SK-N-SH (cell line): ENCODE data around the gene MORN2. TPM values are rescaled to one million over a fixed set of nuclear protein-coding genes. Genes with fewer than 3 reads are reported as not detected.

ENCODE experiments used
- CTCF ChIA-PET: fragments of 300-600, 350-600 bp; formaldehyde crosslinking; extraction: SDS; loops from one replicate; lab custom pipeline; 2021; lab: Yijun Ruan, JAX
- POLR2A ChIA-PET: fragments of 350-600 bp; sonication (Branson Sonifier 250); formaldehyde crosslinking; extraction: SDS; loops from one replicate; lab custom pipeline; 2020; ENCODE audit warnings: antibody characterized with exemption, inconsistent platforms; lab: Yijun Ruan, JAX
- DNase-seq: peaks from one replicate; pipeline ENCODE4 v3.0.0; 2012
- H2AFZ ChIP-seq: fragments of 200-600 bp; sonication (generic); 2 replicates; pipeline ENCODE4 v1.8.1; 2016; ENCODE audit warnings: antibody characterized with exemption, mild to moderate bottlenecking, low read depth
- H3F3A ChIP-seq: fragments of 200-600 bp; sonication (generic); replicated peaks from 2 replicates; pipeline ENCODE3; 2016; ENCODE audit warnings: antibody characterized with exemption, mild to moderate bottlenecking; ENCODE audit not compliant: insufficient read depth
- H3K27ac ChIP-seq, 2 experiments: fragments of 200-500 bp in 1 of 2; fragments of 200-600 bp in 1 of 2; sonication (Bioruptor generic) in 1 of 2; sonication (generic), shearing (Covaris generic) in 1 of 2; 2 replicates each; pipeline versions ENCODE4 v1.5.1 to v1.6.1; 2014 to 2016; ENCODE audit warnings: low read depth in 2 of 2, inconsistent platforms in 1 of 2, low read length in 1 of 2, mild to moderate bottlenecking in 1 of 2, mixed read lengths in 1 of 2
- H3K27me3 ChIP-seq: fragments of 200-600 bp; sonication (generic), shearing (Covaris generic); 2 replicates; pipeline ENCODE4 v1.6.1; 2016; ENCODE audit warnings: mixed run types; ENCODE audit not compliant: insufficient read depth
- H3K36me3 ChIP-seq, 2 experiments: fragments of 200-500 bp in 1 of 2; fragments of 200-600 bp in 1 of 2; sonication (Bioruptor generic) in 1 of 2; sonication (generic) in 1 of 2; replicated peaks in 1 of 2; 2 replicates each; pipeline versions ENCODE3 to v1.5.1; 2014 to 2016; ENCODE audit warnings: low read length in 1 of 2, mild to moderate bottlenecking in 1 of 2; ENCODE audit not compliant: insufficient read depth in 2 of 2, control insufficient read depth in 1 of 2
- H3K4me1 ChIP-seq, 2 experiments: fragments of 200-500 bp in 1 of 2; fragments of 200-600 bp in 1 of 2; sonication (Bioruptor generic) in 1 of 2; sonication (generic), shearing (Covaris generic) in 1 of 2; 2 replicates each; pipeline versions ENCODE4 v1.5.1 to v1.6.1; 2014 to 2016; ENCODE audit warnings: low read depth in 1 of 2, low read length in 1 of 2, mixed run types in 1 of 2; ENCODE audit not compliant: insufficient read depth in 2 of 2, control insufficient read depth in 1 of 2
- H3K4me2 ChIP-seq: fragments of 200-600 bp; sonication (generic), shearing (Covaris generic); 2 replicates; pipeline ENCODE4 v1.6.1; 2017; ENCODE audit warnings: mixed run types
- H3K4me3 ChIP-seq, 2 experiments: fragments of 200-500 bp in 1 of 2; fragments of 200-600 bp in 1 of 2; sonication (Bioruptor generic) in 1 of 2; sonication (generic), shearing (Covaris generic) in 1 of 2; 2 replicates each; pipeline versions ENCODE4 v1.5.1 to v1.8.1; 2014 to 2016; ENCODE audit warnings: low read depth in 2 of 2, inconsistent platforms in 1 of 2, low read length in 1 of 2, mild to moderate bottlenecking in 1 of 2, mixed read lengths in 1 of 2, moderate library complexity in 1 of 2
- H3K79me2 ChIP-seq: fragments of 200-600 bp; sonication (generic); 2 replicates; pipeline ENCODE4 v1.8.1; 2017; ENCODE audit warnings: mild to moderate bottlenecking; ENCODE audit not compliant: insufficient read depth
- H3K9ac ChIP-seq: fragments of 200-600 bp; sonication (generic); 2 replicates; pipeline ENCODE4 v1.6.1; 2017; ENCODE audit warnings: mixed run types
- H3K9me2 ChIP-seq: fragments of 200-600 bp; sonication (generic); 2 replicates; pipeline ENCODE4 v1.6.1; 2017; ENCODE audit warnings: mixed run types
- H3K9me3 ChIP-seq: fragments of 200-600 bp; sonication (generic); 2 replicates; pipeline ENCODE4 v1.6.1; 2017; ENCODE audit warnings: mixed run types, mild to moderate bottlenecking, moderate library complexity
- H4K20me1 ChIP-seq: fragments of 200-600 bp; sonication (generic); 2 replicates; pipeline ENCODE4 v1.6.1; 2017; ENCODE audit warnings: mild to moderate bottlenecking, mixed run types; ENCODE audit not compliant: insufficient read depth
- CHD2 ChIP-seq: fragments of 150-350 bp; IDR thresholded peaks from 2 replicates; pipeline ENCODE4 v1.6.1; 2018; ENCODE audit warnings: low read length; ENCODE audit not compliant: partially characterized antibody
- ELF1 ChIP-seq: IDR thresholded peaks from 2 replicates; pipeline ENCODE4 v1.4.0; 2012
- GABPA ChIP-seq: IDR thresholded peaks from 2 replicates; pipeline ENCODE4 v1.4.0; 2012; ENCODE audit warnings: low read depth, mild to moderate bottlenecking
- GATA2 ChIP-seq: sonication (generic); formaldehyde crosslinking; IDR thresholded peaks from 2 replicates; pipeline ENCODE4 v1.5.0; 2020; ENCODE audit warnings: mild to moderate bottlenecking, missing genetic modification reagents
- MXI1 ChIP-seq: IDR thresholded peaks from 2 replicates; pipeline ENCODE4 v1.6.1; 2012; ENCODE audit warnings: mild to moderate bottlenecking, low read depth, low read length, improper control_type of control experiment
- NRF1 ChIP-seq: IDR thresholded peaks from 2 replicates; pipeline ENCODE4 v1.6.1; 2012; ENCODE audit warnings: low read depth, mild to moderate bottlenecking, low read length
- RFX5 ChIP-seq: IDR thresholded peaks from 2 replicates; pipeline ENCODE4 v1.6.1; 2012; ENCODE audit warnings: mild to moderate bottlenecking, improper control_type of control experiment, low read length
- TAF1 ChIP-seq: IDR thresholded peaks from 2 replicates; pipeline ENCODE4 v1.6.1; 2012; ENCODE audit warnings: low read depth, mild to moderate bottlenecking, low read length, moderate library complexity, borderline replicate concordance
- TCF12 ChIP-seq: IDR thresholded peaks from 2 replicates; pipeline ENCODE4 v1.4.0; 2012
- WGBS: methylation state at CpG from one replicate; pipeline ENCODE4 v1.1.6; 2017; ENCODE audit warnings: low lambda C conversion rate; 5-methylcytosine and 5-hydroxymethylcytosine counted together
- polyA plus RNA-seq, 3 experiments: library from polyadenylated mRNA; depleted of rRNA; stranded (reverse); fragments of >200 nt; gene quantifications; 2 replicates each; pipeline ENCODE4 v1.2.3, GENCODE V29; 2012
- TF ChIP-seq, protein P1 (sequence below): fragments of 150-350 bp; IDR thresholded peaks from 2 replicates; pipeline ENCODE4 v1.6.1; 2017; ENCODE audit warnings: antibody characterized with exemption, low read length, low read depth, borderline replicate concordance
- TF ChIP-seq, protein P2 (sequence below): fragments of 200-600 bp; sonication (generic); IDR thresholded peaks from 2 replicates; pipeline ENCODE4 v1.6.1; 2017; ENCODE audit warnings: antibody characterized with exemption, mild to moderate bottlenecking, moderate library complexity
- TF ChIP-seq, protein P3 (sequence below): IDR thresholded peaks from 2 replicates; pipeline ENCODE4 v1.6.1; 2012; ENCODE audit warnings: mild to moderate bottlenecking, low read depth, low read length, moderate library complexity
- TF ChIP-seq, protein P4 (sequence below): fragments of 150-350 bp; IDR thresholded peaks from 2 replicates; pipeline ENCODE4 v1.6.1; 2016; ENCODE audit warnings: mild to moderate bottlenecking, low read depth, low read length
- TF ChIP-seq, protein P5 (sequence below): IDR thresholded peaks from 2 replicates; pipeline ENCODE4; 2012

The MORN2 gene
- polyA plus RNA-seq, 1 of the 3 experiments (the other 2 are of a cell fraction): 23.2 TPM

DNA sequence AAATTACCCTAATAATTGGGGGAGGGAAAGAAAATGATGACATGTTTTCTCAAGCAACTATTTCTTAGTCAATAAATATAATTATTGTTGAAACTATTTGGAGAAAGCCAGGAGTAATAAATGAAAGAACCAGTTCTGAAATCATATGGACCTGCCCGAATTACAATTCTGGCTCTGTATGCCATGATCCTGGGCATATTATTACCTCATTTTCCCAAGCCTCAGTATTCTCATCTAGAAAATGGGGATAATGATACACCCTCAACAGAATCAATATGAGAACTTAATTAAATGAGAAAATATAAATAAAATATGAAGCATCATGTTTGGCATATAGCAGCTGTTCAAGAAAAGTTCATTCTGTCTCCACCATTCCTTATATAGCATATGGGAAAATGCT lies 36.8 kb downstream of the MORN2 start:
- no peak overlapping the region for H3K27ac ChIP-seq
- ChIA-PET CTCF (interaction anchor here (1.4 kb wide), 1 partner anchor 317 kb away, joined by 5 read pairs; no protein-coding TSS in a partner anchor), POLR2A (no interaction called here)
- 8% methylated on average over 1 of the region's 1 CpG for WGBS
- H2AFZ ChIP-seq: no peak overlapping the region
- DNase-seq: no peak
- H3K27me3 ChIP-seq: no peaks in the 10 kb centered on the region
- H3F3A ChIP-seq: no peaks in the 10 kb centered on the region
- H3K4me3 ChIP-seq: no peak overlapping the region
- TF ChIP-seq TCF12 (no peak), GABPA (no peak)
- TF ChIP-seq, protein P1, sequence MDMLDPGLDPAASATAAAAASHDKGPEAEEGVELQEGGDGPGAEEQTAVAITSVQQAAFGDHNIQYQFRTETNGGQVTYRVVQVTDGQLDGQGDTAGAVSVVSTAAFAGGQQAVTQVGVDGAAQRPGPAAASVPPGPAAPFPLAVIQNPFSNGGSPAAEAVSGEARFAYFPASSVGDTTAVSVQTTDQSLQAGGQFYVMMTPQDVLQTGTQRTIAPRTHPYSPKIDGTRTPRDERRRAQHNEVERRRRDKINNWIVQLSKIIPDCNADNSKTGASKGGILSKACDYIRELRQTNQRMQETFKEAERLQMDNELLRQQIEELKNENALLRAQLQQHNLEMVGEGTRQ: no peak
- TF ChIP-seq, protein P2, sequence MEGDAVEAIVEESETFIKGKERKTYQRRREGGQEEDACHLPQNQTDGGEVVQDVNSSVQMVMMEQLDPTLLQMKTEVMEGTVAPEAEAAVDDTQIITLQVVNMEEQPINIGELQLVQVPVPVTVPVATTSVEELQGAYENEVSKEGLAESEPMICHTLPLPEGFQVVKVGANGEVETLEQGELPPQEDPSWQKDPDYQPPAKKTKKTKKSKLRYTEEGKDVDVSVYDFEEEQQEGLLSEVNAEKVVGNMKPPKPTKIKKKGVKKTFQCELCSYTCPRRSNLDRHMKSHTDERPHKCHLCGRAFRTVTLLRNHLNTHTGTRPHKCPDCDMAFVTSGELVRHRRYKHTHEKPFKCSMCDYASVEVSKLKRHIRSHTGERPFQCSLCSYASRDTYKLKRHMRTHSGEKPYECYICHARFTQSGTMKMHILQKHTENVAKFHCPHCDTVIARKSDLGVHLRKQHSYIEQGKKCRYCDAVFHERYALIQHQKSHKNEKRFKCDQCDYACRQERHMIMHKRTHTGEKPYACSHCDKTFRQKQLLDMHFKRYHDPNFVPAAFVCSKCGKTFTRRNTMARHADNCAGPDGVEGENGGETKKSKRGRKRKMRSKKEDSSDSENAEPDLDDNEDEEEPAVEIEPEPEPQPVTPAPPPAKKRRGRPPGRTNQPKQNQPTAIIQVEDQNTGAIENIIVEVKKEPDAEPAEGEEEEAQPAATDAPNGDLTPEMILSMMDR: no peak
- H3K4me1 ChIP-seq: peaks cover 0 to 13% of the 10 kb centered on the region in 2 experiments; a peak in 1 of 4 replicates
- no peak overlapping the region for H3K9ac ChIP-seq
- H3K9me3 ChIP-seq: no peaks in the 10 kb centered on the region
- H3K79me2 ChIP-seq: no peaks in the 10 kb centered on the region
- H3K9me2 ChIP-seq: no peaks in the 10 kb centered on the region
- no peaks in the 10 kb centered on the region for H3K36me3 ChIP-seq
- no peaks in the 10 kb centered on the region for H4K20me1 ChIP-seq
- no peak overlapping the region for H3K4me2 ChIP-seq

DNA sequence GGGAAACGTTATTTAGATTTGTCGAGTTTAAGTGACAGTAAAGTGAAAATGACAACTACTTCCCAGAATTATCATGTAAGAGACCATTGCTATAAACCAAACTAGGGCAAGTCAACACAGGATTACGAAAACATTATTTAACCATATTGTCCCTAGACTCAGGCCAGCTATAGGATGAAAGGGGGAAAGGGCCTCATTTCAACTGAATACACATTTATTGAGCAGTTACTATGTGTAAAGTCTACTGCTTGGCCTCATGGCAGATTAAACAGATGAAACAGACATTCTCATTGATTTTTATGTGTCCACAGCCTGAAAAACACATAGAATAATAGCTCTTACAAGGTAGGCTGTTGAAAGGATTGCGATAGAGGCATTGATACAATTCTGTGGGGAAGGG lies 46.6 kb downstream of the MORN2 start:
- Histone ChIP-seq H3K9ac (no peak overlapping the region), H3K4me1 (no peaks in the 10 kb centered on the region; a peak in 1 of 4 replicates), H3K27me3 (no peaks in the 10 kb centered on the region), H3K79me2 (no peaks in the 10 kb centered on the region), H3K9me2 (no peaks in the 10 kb centered on the region), H3F3A (no peaks in the 10 kb centered on the region), H3K4me3 (no peak overlapping the region), H3K4me2 (no peak overlapping the region), H3K27ac (no peak overlapping the region), H3K36me3 (no peaks in the 10 kb centered on the region), H2AFZ (no peak overlapping the region), H4K20me1 (no peaks in the 10 kb centered on the region), H3K9me3 (no peaks in the 10 kb centered on the region)
- WGBS: 74% methylated on average over 4 of the region's 4 CpGs
- CTCF ChIA-PET: interaction anchor here (1.0 to 2.3 kb wide), 3 partner anchors 20 to 306 kb away, joined by 3 to 10 read pairs (median 3); no protein-coding TSS in a partner anchor
- DNase-seq: no peak
- POLR2A ChIA-PET: no interaction called here
- TF ChIP-seq GATA2 (CRISPR knock-in tag) (no peak), MXI1 (no peak), ELF1 (no peak), NRF1 (no peak), CHD2 (no peak), RFX5 (no peak), TAF1 (no peak), GABPA (no peak)
- TF ChIP-seq, protein P2: no peak
- TF ChIP-seq, protein P3, sequence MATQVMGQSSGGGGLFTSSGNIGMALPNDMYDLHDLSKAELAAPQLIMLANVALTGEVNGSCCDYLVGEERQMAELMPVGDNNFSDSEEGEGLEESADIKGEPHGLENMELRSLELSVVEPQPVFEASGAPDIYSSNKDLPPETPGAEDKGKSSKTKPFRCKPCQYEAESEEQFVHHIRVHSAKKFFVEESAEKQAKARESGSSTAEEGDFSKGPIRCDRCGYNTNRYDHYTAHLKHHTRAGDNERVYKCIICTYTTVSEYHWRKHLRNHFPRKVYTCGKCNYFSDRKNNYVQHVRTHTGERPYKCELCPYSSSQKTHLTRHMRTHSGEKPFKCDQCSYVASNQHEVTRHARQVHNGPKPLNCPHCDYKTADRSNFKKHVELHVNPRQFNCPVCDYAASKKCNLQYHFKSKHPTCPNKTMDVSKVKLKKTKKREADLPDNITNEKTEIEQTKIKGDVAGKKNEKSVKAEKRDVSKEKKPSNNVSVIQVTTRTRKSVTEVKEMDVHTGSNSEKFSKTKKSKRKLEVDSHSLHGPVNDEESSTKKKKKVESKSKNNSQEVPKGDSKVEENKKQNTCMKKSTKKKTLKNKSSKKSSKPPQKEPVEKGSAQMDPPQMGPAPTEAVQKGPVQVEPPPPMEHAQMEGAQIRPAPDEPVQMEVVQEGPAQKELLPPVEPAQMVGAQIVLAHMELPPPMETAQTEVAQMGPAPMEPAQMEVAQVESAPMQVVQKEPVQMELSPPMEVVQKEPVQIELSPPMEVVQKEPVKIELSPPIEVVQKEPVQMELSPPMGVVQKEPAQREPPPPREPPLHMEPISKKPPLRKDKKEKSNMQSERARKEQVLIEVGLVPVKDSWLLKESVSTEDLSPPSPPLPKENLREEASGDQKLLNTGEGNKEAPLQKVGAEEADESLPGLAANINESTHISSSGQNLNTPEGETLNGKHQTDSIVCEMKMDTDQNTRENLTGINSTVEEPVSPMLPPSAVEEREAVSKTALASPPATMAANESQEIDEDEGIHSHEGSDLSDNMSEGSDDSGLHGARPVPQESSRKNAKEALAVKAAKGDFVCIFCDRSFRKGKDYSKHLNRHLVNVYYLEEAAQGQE: no peak
- TF ChIP-seq, protein P1: no peak
- TF ChIP-seq, protein P4, sequence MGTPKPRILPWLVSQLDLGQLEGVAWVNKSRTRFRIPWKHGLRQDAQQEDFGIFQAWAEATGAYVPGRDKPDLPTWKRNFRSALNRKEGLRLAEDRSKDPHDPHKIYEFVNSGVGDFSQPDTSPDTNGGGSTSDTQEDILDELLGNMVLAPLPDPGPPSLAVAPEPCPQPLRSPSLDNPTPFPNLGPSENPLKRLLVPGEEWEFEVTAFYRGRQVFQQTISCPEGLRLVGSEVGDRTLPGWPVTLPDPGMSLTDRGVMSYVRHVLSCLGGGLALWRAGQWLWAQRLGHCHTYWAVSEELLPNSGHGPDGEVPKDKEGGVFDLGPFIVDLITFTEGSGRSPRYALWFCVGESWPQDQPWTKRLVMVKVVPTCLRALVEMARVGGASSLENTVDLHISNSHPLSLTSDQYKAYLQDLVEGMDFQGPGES: no peak
- TF ChIP-seq, protein P5, sequence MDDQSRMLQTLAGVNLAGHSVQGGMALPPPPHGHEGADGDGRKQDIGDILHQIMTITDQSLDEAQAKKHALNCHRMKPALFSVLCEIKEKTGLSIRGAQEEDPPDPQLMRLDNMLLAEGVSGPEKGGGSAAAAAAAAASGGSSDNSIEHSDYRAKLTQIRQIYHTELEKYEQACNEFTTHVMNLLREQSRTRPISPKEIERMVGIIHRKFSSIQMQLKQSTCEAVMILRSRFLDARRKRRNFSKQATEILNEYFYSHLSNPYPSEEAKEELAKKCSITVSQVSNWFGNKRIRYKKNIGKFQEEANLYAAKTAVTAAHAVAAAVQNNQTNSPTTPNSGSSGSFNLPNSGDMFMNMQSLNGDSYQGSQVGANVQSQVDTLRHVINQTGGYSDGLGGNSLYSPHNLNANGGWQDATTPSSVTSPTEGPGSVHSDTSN: no peak
